ENCODE data around the gene PLXNA2.

Gene PLXNA2

GRCh38 chr1:207983044-207983635 is 261.0 kb downstream of the PLXNA2 start:
- DNase-seq: no peak

- DNase-seq: no peak
Observed at GRCh38 chr1:207981976-207982375, 262.2 kb downstream of the PLXNA2 start.

- no peak for DNase-seq
Observed at GRCh38 chr1:207978441-207978840, 265.7 kb downstream of the PLXNA2 start.

- DNase-seq: no peak
Observed at GRCh38 chr1:207977876-207978275, 266.3 kb downstream of the PLXNA2 start.

GRCh38 chr1:207973898-207974568 is 270.2 kb downstream of the PLXNA2 start:
- no peak for DNase-seq

- DNase-seq: no peak
Observed at GRCh38 chr1:207972337-207972736, 271.8 kb downstream of the PLXNA2 start.
